ENCODE measurements around the gene CAPN5. TPM values are rescaled to one million over a fixed set of nuclear protein-coding genes. Genes with fewer than 3 reads are reported as not detected.
A peak's percentile ranks its signal among the peaks of the same experiment; 100 is the strongest.

The CAPN5 gene
- total and polyA plus RNA-seq, 5 experiments from 2014 or later, result 6.2 to 13.1 (median 9.5) TPM

- Mint-ChIP-seq H3K27ac (peak overlapping the region in 1 of 10 donors; percentile 72), H3K9me3 (peaks cover 0 to 3% (median 0%) of the 10 kb centered on the region in 9 donors), H3K4me1 (peaks cover 0 to 7% (median 2%) of the 10 kb centered on the region in 4 donors), H3K27me3 (no peaks in the 10 kb centered on the region), H3K4me3 (no peak overlapping the region), H3K36me3 (no peaks in the 10 kb centered on the region)
- ATAC-seq (no peak), DNase-seq (no peak)
- POLR2A ChIA-PET, result no interaction called here
Observed at GRCh38 chr11:77175021-77175842, 108.5 kb downstream of the CAPN5 start.

Other genes with a start within 250 kb of the CAPN5 start
- 1 to 10 TPM; 6.4 to 7.8 TPM for gene ACER3, start 206.1 kb upstream of the CAPN5 start, total RNA-seq
- gene ACER3, start 206.1 kb upstream of the CAPN5 start, polyA plus RNA-seq, result 1 to 10 TPM; 3.1 to 6.3 (median 3.5) TPM
- not detected for gene B3GNT6, start 32.6 kb upstream of the CAPN5 start, total RNA-seq
- gene B3GNT6, start 32.6 kb upstream of the CAPN5 start, polyA plus RNA-seq, result not detected
- 1 to 10 TPM in 1 of 2 experiments, not detected in 1; 1.1 TPM for gene OMP, start 35.9 kb downstream of the CAPN5 start, total RNA-seq
- gene OMP, start 35.9 kb downstream of the CAPN5 start, polyA plus RNA-seq, result not detected
- under 1 TPM; 0.18 to 0.30 TPM for gene MYO7A, start 61.3 kb downstream of the CAPN5 start, total RNA-seq
- gene MYO7A, start 61.3 kb downstream of the CAPN5 start, polyA plus RNA-seq, result not detected
- not detected for gene GDPD4, start 234.7 kb downstream of the CAPN5 start, total RNA-seq
- not detected for gene GDPD4, start 234.7 kb downstream of the CAPN5 start, polyA plus RNA-seq

Measured in naive thymus-derived CD8-positive, alpha-beta T cell (primary cell).